HEK293 (cell line): ENCODE results near the gene INF2.
A peak's percentile ranks its signal among the peaks of the same experiment; 100 is the strongest.

Source experiments
- CTCF ChIA-PET: fragments of 350-600 bp; formaldehyde crosslinking; extraction: SDS; loops from one replicate; lab custom pipeline; 2021; ENCODE audit warnings: antibody characterized with exemption; lab: Yijun Ruan, JAX
- POLR2A ChIA-PET: fragments of 300-600 bp; formaldehyde crosslinking; extraction: SDS; loops from one replicate; lab custom pipeline; 2020; ENCODE audit warnings: antibody characterized with exemption, inconsistent platforms; lab: Yijun Ruan, JAX
- H3K27ac ChIP-seq: fragments of 200-500 bp; sonication (Bioruptor generic); 2 replicates; pipeline ENCODE4 v1.5.1; 2014; ENCODE audit warnings: low read depth, low read length, control low read depth, inconsistent platforms; ENCODE audit errors: extremely low read depth
- H3K36me3 ChIP-seq, 2 experiments: fragments of 200-500 bp in 1 of 2; sonication (Bioruptor generic) in 1 of 2; 1 replicate in 1 of 2; 2 replicates in 1 of 2; pipeline ENCODE4 v1.5.1; 2014 to 2017; ENCODE audit warnings: inconsistent platforms in 2 of 2, low read length in 2 of 2; ENCODE audit not compliant: control insufficient read depth in 2 of 2, insufficient read depth in 1 of 2
- H3K4me1 ChIP-seq: fragments of 200-500 bp; sonication (Bioruptor generic); 2 replicates; pipeline ENCODE4 v1.5.1; 2014; ENCODE audit warnings: mild to moderate bottlenecking, low read length, inconsistent platforms; ENCODE audit not compliant: control insufficient read depth, insufficient read depth
- H3K4me3 ChIP-seq: 2 replicates; pipeline ENCODE4 v1.5.1; 2011; ENCODE audit warnings: low read depth, mild to moderate bottlenecking, control low read depth, low read length, moderate library complexity
- H3K9me3 ChIP-seq: fragments of 200-500 bp; sonication (Bioruptor generic); 2 replicates; pipeline ENCODE4 v1.5.1; 2014; ENCODE audit warnings: low read depth, low read length, inconsistent platforms; ENCODE audit not compliant: control insufficient read depth, insufficient read depth
- BCL6B ChIP-seq: fragments of 450-650 bp; formaldehyde crosslinking; IDR thresholded peaks from 2 replicates; pipeline ENCODE4 v1.5.1; 2017; ENCODE audit warnings: missing biosample characterization, missing genetic modification characterization
- CTCF ChIP-seq: fragments of 450-650 bp; formaldehyde crosslinking; IDR thresholded peaks from 2 replicates; pipeline ENCODE4 v1.5.1; 2016; ENCODE audit warnings: missing biosample characterization, missing genetic modification characterization
- EGR2 ChIP-seq: fragments of 450-650 bp; formaldehyde crosslinking; IDR thresholded peaks from 2 replicates; pipeline ENCODE4 v1.5.1; 2016; ENCODE audit warnings: low read depth, missing biosample characterization, missing genetic modification characterization
- GLIS1 ChIP-seq: fragments of 450-650 bp; formaldehyde crosslinking; IDR thresholded peaks from 2 replicates; pipeline ENCODE4 v1.5.1; 2016; ENCODE audit warnings: missing biosample characterization, missing genetic modification characterization
- GLIS2 ChIP-seq: fragments of 450-650 bp; formaldehyde crosslinking; IDR thresholded peaks from 2 replicates; pipeline ENCODE4 v1.5.1; 2016; ENCODE audit warnings: missing biosample characterization, missing genetic modification characterization
- HIC1 ChIP-seq: fragments of 450-650 bp; formaldehyde crosslinking; IDR thresholded peaks from 2 replicates; pipeline ENCODE4 v1.5.1; 2016; ENCODE audit warnings: missing biosample characterization, missing genetic modification characterization
- HOXC10 ChIP-seq: sonication (generic); formaldehyde crosslinking; IDR thresholded peaks from 2 replicates; pipeline ENCODE4 v1.8.1; 2023; ENCODE audit warnings: mild to moderate bottlenecking, missing genetic modification reagents
- SCRT2 ChIP-seq: fragments of 450-650 bp; formaldehyde crosslinking; IDR thresholded peaks from 2 replicates; pipeline ENCODE4 v1.5.1; 2016; ENCODE audit warnings: missing biosample characterization, missing genetic modification characterization
- ZBTB20 ChIP-seq: fragments of 450-650 bp; formaldehyde crosslinking; IDR thresholded peaks from 2 replicates; pipeline ENCODE4 v1.5.1; 2016; ENCODE audit warnings: missing biosample characterization, missing genetic modification characterization
- ZBTB21 ChIP-seq: fragments of 450-650 bp; formaldehyde crosslinking; IDR thresholded peaks from 2 replicates; pipeline ENCODE4 v1.5.1; 2017; ENCODE audit warnings: missing biosample characterization, missing genetic modification characterization
- ZBTB26 ChIP-seq: fragments of 450-650 bp; formaldehyde crosslinking; optimal IDR thresholded peaks from 2 replicates; pipeline ENCODE3; 2016; ENCODE audit warnings: missing biosample characterization, mild to moderate bottlenecking, missing genetic modification characterization
- ZBTB44 ChIP-seq: fragments of 450-650 bp; IDR thresholded peaks from 2 replicates; pipeline ENCODE4 v1.5.1; 2018; ENCODE audit warnings: missing biosample characterization, mild to moderate bottlenecking, missing genetic modification characterization
- ZFP69B ChIP-seq: fragments of 450-650 bp; formaldehyde crosslinking; IDR thresholded peaks from 2 replicates; pipeline ENCODE4 v1.5.1; 2016; ENCODE audit warnings: missing biosample characterization, missing genetic modification characterization
- ZNF202 ChIP-seq: fragments of 450-650 bp; formaldehyde crosslinking; IDR thresholded peaks from 2 replicates; pipeline ENCODE4 v1.5.1; 2016; ENCODE audit warnings: missing biosample characterization, missing genetic modification characterization, borderline replicate concordance
- ZNF292 ChIP-seq: fragments of 450-650 bp; formaldehyde crosslinking; IDR thresholded peaks from 2 replicates; pipeline ENCODE4 v1.5.1; 2016; ENCODE audit warnings: low read depth, missing biosample characterization, missing genetic modification characterization, borderline replicate concordance
- ZNF561 ChIP-seq: fragments of 450-650 bp; IDR thresholded peaks from 2 replicates; pipeline ENCODE4 v1.5.1; 2018; ENCODE audit warnings: missing biosample characterization, missing genetic modification characterization, borderline replicate concordance
- ZNF596 ChIP-seq: fragments of 450-650 bp; IDR thresholded peaks from 2 replicates; pipeline ENCODE4 v1.5.0; 2018; ENCODE audit warnings: missing biosample characterization, mild to moderate bottlenecking, missing genetic modification characterization, moderate library complexity
- ZNF624 ChIP-seq: fragments of 450-650 bp; formaldehyde crosslinking; IDR thresholded peaks from 2 replicates; pipeline ENCODE4 v1.5.1; 2017; ENCODE audit warnings: missing biosample characterization, missing genetic modification characterization
- ZNF664 ChIP-seq: fragments of 450-650 bp; formaldehyde crosslinking; IDR thresholded peaks from 2 replicates; pipeline ENCODE4 v1.5.1; 2016; ENCODE audit warnings: missing biosample characterization, missing genetic modification characterization
- ZNF704 ChIP-seq: fragments of 450-650 bp; formaldehyde crosslinking; IDR thresholded peaks from 2 replicates; pipeline ENCODE4 v1.5.1; 2016; ENCODE audit warnings: missing biosample characterization, missing genetic modification characterization
- ZNF792 ChIP-seq: fragments of 450-650 bp; formaldehyde crosslinking; IDR thresholded peaks from 2 replicates; pipeline ENCODE4 v1.5.1; 2016; ENCODE audit warnings: missing biosample characterization, missing genetic modification characterization
- ZNF843 ChIP-seq: fragments of 450-650 bp; formaldehyde crosslinking; IDR thresholded peaks from 2 replicates; pipeline ENCODE4 v1.5.1; 2016; ENCODE audit warnings: missing biosample characterization, missing genetic modification characterization
- ZSCAN5A ChIP-seq: fragments of 450-650 bp; formaldehyde crosslinking; IDR thresholded peaks from 2 replicates; pipeline ENCODE4 v1.5.1; 2016; ENCODE audit warnings: missing biosample characterization, missing genetic modification characterization

The INF2 gene

GRCh38 chr14:104726600-104727451, 37.4 kb downstream of the INF2 start (continued):
- TF ChIP-seq HIC1 (tag by site-specific recombination) (0 out of 2 replicates have a peak, but pooled peaks have one; percentile 28), ZNF792 (tag by site-specific recombination) (no peak), BCL6B (tag by site-specific recombination) (no peak), EGR2 (tag by site-specific recombination) (no peak), GLIS2 (tag by site-specific recombination) (no peak), ZBTB44 (no peak), ZNF704 (tag by site-specific recombination) (no peak), CTCF (tag by site-specific recombination) (peak; percentile 45; the same call in 1 of the 2 replicates), SCRT2 (no peak), ZBTB26 (tag by site-specific recombination) (no peak), ZBTB20 (tag by site-specific recombination) (no peak), ZNF843 (tag by site-specific recombination) (no peak), ZFP69B (tag by site-specific recombination) (no peak), ZNF202 (no peak), ZNF292 (tag by site-specific recombination) (no peak), GLIS1 (tag by site-specific recombination) (no peak)

- POLR2A ChIA-PET, result no interaction called here
- CTCF ChIA-PET, result no interaction called here
- no peak for TF ChIP-seq ZNF664 (tag by site-specific recombination)
- TF ChIP-seq ZNF624 (tag by site-specific recombination), result no peak
- no peak for TF ChIP-seq ZBTB21 (tag by site-specific recombination)
- TF ChIP-seq ZNF561 (tag by site-specific recombination), result no peak
- no peak for TF ChIP-seq HOXC10
- TF ChIP-seq GLIS1 (tag by site-specific recombination), result no peak
- no peak for TF ChIP-seq ZSCAN5A
- TF ChIP-seq ZNF596, result no peak
- TF ChIP-seq ZBTB44, result no peak
Measured at GRCh38 chr14:104728631-104729030, 39.2 kb downstream of the INF2 start.

More at GRCh38 chr14:104728631-104729030, 39.2 kb downstream of the INF2 start:
- H3K9me3 ChIP-seq, result no peaks in the 10 kb centered on the region
- no peaks in the 10 kb centered on the region; the same call in 1 of the 2 replicates for H3K4me1 ChIP-seq
- H3K27ac ChIP-seq, result no peak overlapping the region
- H3K36me3 ChIP-seq, result no peaks in the 10 kb centered on the region
- no peak overlapping the region for H3K4me3 ChIP-seq
